GM21717 (cell line): Measurements from ENCODE around the gene ATAD1.

ENCODE experiments used
- ATAC-seq: cut with Tn5 transposase; IDR thresholded peaks from one replicate; pipeline ENCODE4 v1.9.1; 2021; ENCODE audit warnings: mild to moderate bottlenecking, moderate library complexity; ENCODE audit not compliant: unreplicated experiment

The ATAD1 gene

GRCh38 chr10:87721781-87722180 lies 96.2 kb downstream of the ATAD1 start:
- no peak for ATAC-seq

- no peak for ATAC-seq
Measured at GRCh38 chr10:87720665-87721064, 97.4 kb downstream of the ATAD1 start.

- no peak for ATAC-seq
Measured at GRCh38 chr10:87716348-87716670, 101.7 kb downstream of the ATAD1 start.

- ATAC-seq = no peak
Measured at GRCh38 chr10:87715552-87716347, 102.3 kb downstream of the ATAD1 start.

GRCh38 chr10:87713707-87714106 lies 104.3 kb downstream of the ATAD1 start:
- no peak for ATAC-seq

- ATAC-seq = no peak
Measured at GRCh38 chr10:87712913-87713616, 105.0 kb downstream of the ATAD1 start.

- no peak for ATAC-seq
Measured at GRCh38 chr10:87707254-87707653, 110.8 kb downstream of the ATAD1 start.

- ATAC-seq = no peak
Measured at GRCh38 chr10:87706731-87707130, 111.3 kb downstream of the ATAD1 start.

- no peak for ATAC-seq
Measured at GRCh38 chr10:87705339-87705738, 112.7 kb downstream of the ATAD1 start.

- no peak for ATAC-seq
Measured at GRCh38 chr10:87703771-87704170, 114.3 kb downstream of the ATAD1 start.

GRCh38 chr10:87702973-87703294 lies 115.1 kb downstream of the ATAD1 start:
- no peak for ATAC-seq

GRCh38 chr10:87702260-87702972 lies 115.6 kb downstream of the ATAD1 start:
- ATAC-seq = no peak
